ENCODE data around the gene ASTE1.
"Not testable (repeated sequence)": the region's sequence is repeated elsewhere in the genome, so short reads cannot be mapped to it uniquely, and the experiment has no call there.

Gene ASTE1

GRCh38 chr3:130990282-130990681 is 36.3 kb downstream of the ASTE1 start:
- TF ChIP-seq CTCF (conservative IDR thresholded peaks at IDR 0.05): no peak
- no peak overlapping the region for H3K27ac ChIP-seq

- no peak overlapping the region for H3K27ac ChIP-seq
- no peak for TF ChIP-seq CTCF (conservative IDR thresholded peaks at IDR 0.05)
These were observed 45.2 kb downstream of the ASTE1 start for GRCh38 chr3:130981469-130981868.

DNA sequence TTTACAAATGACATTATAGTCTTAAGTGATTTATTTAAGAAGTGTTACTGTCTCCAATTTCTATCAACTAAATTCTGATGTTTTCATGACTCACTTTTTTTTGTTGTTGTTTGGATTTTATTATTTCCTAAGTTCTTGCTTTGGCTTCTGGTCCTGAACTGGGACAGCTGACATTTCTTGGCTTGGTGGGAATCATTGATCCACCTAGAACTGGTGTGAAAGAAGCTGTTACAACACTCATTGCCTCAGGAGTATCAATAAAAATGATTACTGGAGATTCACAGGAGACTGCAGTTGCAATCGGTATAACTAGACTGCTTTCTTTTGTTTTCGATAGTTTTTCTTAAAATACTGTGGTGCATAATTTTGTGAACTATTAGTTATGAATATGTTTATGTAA is 47.5 kb downstream of the ASTE1 start:
- TF ChIP-seq CTCF (conservative IDR thresholded peaks at IDR 0.05): no peak
- H3K27ac ChIP-seq: no peak overlapping the region

- TF ChIP-seq CTCF (conservative IDR thresholded peaks at IDR 0.05): no peak
- H3K27ac ChIP-seq: no peak overlapping the region
These were observed 49.9 kb downstream of the ASTE1 start for GRCh38 chr3:130976706-130977105.

DNA sequence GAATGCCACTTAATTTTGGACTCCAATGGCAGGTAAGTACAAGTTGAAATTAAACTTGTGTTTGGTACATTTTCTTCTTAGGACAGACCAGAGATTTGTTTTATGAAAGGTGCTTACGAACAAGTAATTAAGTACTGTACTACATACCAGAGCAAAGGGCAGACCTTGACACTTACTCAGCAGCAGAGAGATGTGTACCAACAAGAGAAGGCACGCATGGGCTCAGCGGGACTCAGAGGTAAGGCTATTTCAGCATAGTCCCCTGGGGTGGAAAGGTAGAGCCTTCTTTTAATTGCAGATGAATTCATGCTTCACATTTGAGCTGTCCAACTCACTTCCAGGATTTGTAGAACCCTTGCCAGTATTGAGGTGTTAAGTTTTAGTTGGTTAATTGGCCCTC is 51.4 kb downstream of the ASTE1 start:
- TF ChIP-seq CTCF (conservative IDR thresholded peaks at IDR 0.05): no peak
- H3K27ac ChIP-seq: no peak overlapping the region

DNA sequence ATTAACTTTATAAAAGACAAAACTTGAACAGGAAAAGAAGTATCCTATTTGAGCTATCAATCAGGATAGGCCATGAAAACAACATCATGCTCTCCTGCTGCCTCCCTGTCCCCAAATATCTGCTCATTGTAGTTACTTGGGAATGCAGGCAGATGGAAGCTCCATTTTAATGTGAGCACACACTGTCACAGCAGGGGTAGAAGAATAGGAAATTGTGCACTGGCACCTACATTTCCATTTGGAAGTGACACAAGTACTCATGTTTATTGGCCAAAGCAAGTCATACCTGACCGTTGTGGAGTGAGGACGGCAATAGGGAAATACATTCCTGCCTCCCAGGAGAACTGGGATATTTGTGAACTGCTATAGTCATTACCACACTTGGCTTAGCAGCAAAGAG is 52.4 kb downstream of the ASTE1 start:
- TF ChIP-seq CTCF (conservative IDR thresholded peaks at IDR 0.05): no peak

DNA sequence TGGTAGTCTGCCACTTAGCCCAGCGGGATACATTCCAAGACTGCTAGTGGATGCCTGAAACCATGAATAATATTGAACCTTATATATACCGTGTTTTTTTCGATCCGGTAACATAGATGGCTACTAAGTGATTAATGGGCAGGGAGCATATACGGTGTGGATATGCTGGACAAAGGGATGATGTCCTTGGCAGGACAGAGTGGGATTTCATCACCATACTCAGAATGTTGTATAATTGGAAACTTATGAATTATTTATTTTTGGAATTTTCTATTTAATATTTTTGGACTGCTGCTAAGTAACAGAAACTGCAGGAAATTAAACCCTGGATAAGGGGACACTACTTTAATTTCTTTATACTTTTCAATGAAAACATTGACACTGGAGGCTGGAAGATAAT is 53.2 kb downstream of the ASTE1 start:
- TF ChIP-seq CTCF (conservative IDR thresholded peaks at IDR 0.05): no peak
- H3K27ac ChIP-seq: no peak overlapping the region

More for the DNA sequence above, 52.4 kb downstream of the ASTE1 start:
- no peak overlapping the region for H3K27ac ChIP-seq

GRCh38 chr3:130972592-130972991 is 54.0 kb downstream of the ASTE1 start:
- not testable (repeated sequence) for H3K27ac ChIP-seq

All from VCaP (cell line).